GM10847 (cell line): ENCODE measurements around the gene XYLT1.

Experiments
- POLR2A ChIP-seq: IDR thresholded peaks from 2 replicates; pipeline ENCODE4 v1.6.1; 2011; ENCODE audit not compliant: insufficient read length; ENCODE audit errors: extremely low read depth

XYLT1 gene

DNA sequence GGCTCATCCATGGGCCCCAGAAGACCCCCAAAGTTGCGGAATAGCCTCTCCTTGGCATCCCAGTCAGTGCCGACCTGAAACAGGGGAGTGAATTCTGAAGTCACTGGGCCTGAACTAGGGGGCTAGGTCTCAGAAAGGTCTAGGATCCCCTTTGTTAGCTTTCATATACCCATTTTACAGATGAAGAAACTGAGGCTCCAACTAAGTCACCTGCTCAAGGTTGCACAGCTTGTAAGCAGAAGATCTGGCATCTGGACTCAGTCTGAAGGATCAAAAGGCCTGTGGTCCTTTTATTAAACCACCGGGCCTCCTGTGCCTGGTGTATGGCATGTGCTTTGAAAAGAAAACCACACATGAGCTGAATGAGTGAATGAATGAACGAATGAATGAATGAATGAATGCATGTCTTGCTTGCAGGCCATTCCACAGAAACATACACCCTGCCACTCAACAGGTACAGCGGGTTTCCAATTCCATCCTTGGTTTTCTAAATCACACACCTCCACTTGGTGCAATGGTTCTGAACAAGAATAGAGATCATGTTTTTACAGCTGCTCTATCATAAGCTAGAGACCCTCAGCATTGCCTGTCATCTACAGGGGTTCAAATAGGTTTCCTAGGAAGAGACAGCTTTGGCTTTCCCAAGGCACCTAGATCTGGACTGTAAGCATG is 352.7 kb downstream of the XYLT1 start:
- no peak for TF ChIP-seq POLR2A

- no peak for TF ChIP-seq POLR2A
Measured at GRCh38 chr16:17116595-17117322, 354.0 kb downstream of the XYLT1 start.

DNA sequence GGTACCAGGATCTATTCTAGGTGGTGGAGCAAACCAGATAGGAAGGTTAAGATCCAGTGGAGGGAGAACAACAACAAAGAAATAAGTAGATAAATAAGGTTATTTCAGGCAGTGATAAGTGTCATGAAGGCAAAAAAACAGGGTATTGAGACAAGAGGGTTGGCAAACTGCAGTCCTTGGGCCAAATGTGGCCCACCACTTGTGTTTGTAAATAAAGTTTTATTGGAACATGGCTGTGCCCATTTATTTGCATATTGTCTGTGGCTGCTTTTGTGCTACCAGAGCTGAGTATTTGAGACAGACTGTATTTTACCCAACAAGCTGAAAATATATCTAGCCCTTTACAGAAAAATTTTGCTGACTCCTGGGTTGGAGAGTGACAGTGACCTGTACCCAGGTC is 361.3 kb downstream of the XYLT1 start:
- TF ChIP-seq POLR2A: no peak

- no peak for TF ChIP-seq POLR2A
Measured at GRCh38 chr16:17108596-17108995, 362.2 kb downstream of the XYLT1 start.

GRCh38 chr16:17107450-17107849 is 363.3 kb downstream of the XYLT1 start:
- TF ChIP-seq POLR2A: no peak

- TF ChIP-seq POLR2A: no peak
Measured at GRCh38 chr16:17106243-17106791, 364.4 kb downstream of the XYLT1 start.

DNA sequence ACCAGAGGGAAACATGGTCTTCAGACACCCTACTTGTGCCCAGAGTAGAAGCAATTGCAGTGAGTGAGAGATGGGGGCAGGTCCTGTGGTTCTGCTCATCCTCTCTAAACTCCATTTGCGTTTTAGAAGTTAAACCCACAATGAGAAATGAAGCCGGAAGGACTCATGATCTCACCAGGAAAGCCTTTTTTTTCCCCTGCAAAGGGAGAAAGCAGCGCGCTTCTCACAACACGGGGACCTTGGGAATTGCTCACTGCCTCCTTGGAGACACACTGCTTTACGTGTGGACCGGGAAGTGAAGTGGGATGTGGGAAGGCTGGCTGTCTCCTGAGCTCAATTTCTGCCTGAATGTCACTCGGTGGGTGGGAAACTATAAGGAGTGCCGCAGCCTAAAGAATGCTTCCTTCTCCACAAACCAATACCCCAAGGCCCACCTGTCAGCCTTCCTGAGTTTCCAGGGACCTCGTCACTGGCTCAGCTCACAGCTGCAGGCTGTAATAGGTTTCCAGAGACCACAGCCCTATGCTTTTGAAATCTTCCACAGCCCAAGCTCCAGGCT is 365.4 kb downstream of the XYLT1 start:
- TF ChIP-seq POLR2A: no peak

GRCh38 chr16:17104654-17105053 is 366.1 kb downstream of the XYLT1 start:
- no peak for TF ChIP-seq POLR2A

- TF ChIP-seq POLR2A: no peak
Measured at GRCh38 chr16:17103216-17103615, 367.5 kb downstream of the XYLT1 start.

- no peak for TF ChIP-seq POLR2A
Measured at GRCh38 chr16:17101646-17102045, 369.1 kb downstream of the XYLT1 start.

DNA sequence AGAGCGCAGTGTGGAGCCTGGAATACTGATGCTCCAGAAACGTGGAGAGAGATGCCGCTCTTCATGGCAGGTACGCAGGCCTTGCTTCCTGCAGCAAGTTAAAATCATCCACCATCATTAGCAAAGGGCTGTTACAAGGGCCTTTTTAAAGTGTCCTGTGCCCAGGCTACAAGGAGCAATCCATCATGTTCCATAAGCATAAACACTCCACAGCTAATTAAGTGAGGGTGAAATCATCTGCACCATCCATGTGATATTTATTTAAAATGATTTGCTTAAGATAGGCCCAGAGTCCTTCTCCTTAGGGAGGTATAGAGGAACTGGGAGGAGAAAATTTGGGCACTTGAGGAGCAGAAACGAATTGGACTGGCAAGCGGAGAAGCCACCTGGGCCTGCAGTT is 372.1 kb downstream of the XYLT1 start:
- TF ChIP-seq POLR2A: no peak

- no peak for TF ChIP-seq POLR2A
Measured at GRCh38 chr16:17084130-17084529, 386.6 kb downstream of the XYLT1 start.

DNA sequence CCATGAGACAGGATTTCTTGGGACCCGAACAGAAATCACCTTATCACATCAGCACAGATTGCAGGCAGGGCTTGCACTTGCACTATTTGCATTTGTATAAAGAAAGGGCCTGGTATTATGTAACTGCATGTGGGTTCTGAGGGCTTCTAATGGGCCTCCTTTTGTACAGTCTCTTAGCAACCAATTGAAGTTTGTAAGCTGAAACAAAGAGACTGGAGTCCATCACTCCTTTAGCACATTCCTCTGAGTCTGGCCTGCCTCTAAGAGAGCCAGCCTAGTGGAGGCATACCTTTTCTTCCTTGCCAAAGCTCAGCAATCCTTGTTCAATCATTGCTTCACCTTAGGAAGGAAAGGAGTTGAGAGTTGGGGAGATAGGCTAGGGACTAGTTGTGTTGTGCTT is 387.1 kb downstream of the XYLT1 start:
- no peak for TF ChIP-seq POLR2A

DNA sequence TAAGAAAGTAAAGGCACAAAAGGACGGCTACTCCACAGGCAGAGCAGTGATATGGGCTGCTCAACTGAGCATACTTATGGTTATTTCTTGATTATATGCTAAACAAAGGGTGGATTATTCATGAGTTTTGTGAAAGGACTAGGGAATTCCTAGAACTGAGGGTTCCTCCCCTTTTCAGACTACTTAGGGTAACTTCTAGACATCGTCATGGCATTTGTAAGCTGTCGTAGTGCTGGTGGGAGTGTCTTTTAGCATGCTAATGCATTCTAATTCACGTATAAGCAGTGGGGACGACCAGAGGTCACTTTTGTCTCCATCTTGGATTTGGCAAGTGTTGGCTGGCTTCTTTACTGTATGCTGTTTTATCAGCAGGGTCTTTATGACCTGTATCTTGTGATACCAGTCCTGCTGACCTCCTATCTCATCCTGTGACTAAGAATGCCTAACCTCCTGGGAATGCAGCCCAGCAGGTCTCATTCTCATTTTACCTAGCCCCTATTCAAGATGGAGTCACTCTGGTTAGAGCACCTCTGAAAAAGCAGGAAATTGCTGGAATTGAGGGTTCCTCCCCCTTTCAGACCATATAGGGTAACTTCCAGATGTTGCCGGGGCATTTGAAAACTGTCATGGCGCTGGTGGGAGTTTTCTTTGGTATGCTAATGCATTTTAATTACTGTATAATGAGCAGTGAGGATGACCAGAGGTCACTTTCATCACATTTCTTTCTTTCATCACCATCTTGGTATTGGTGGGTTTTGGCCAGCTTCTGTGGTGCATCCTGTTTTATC is 388.5 kb downstream of the XYLT1 start:
- TF ChIP-seq POLR2A: no peak

- TF ChIP-seq POLR2A: no peak
Measured at GRCh38 chr16:17080105-17080504, 390.7 kb downstream of the XYLT1 start.
